HCT116 (cell line): ENCODE results near the gene DDX47. TPM values are rescaled to one million over a fixed set of nuclear protein-coding genes. Genes with fewer than 3 reads are reported as not detected.

Experiments used
- ATAC-seq: fragments of 200-7000 bp; cut with Tn5 transposase; 2 replicates; pipeline ENCODE4 v1.9.1; 2020; ENCODE audit warnings: mild to moderate bottlenecking, moderate library complexity
- BruUV-seq: library from RNA; stranded (reverse); fragments of 400-500 nt; replicated peaks from 2 replicates; lab custom pipeline; 2021; lab: Mats Ljungman, UMichigan
- CTCF ChIA-PET: fragments of 300-600 bp; sonication (Branson Sonifier 250); formaldehyde crosslinking; loops from one replicate; lab custom pipeline; 2021; ENCODE audit warnings: antibody characterized with exemption; lab: Charles Lee
- POLR2A ChIA-PET: fragments of 300-600, 350-600 bp; sonication (Branson Sonifier 250); formaldehyde crosslinking; loops from one replicate; lab custom pipeline; 2021; ENCODE audit warnings: antibody characterized with exemption; lab: Charles Lee
- RAD21 ChIA-PET, 2 experiments: fragments of 300-600 bp; sonication (Branson Sonifier 250); formaldehyde crosslinking; loops; one replicate each; lab custom pipeline; 2023; ENCODE audit warnings: low total read pairs in 2 of 2; ENCODE audit not compliant: uncharacterized antibody in 2 of 2, unreplicated experiment in 2 of 2, low non-redundant PET in 1 of 2; lab: Charles Lee
- DNase-seq: peaks from one replicate; pipeline ENCODE4 v3.0.0-alpha.2; 2010; ENCODE audit warnings: low read depth, low spot score
- H2AFZ ChIP-seq: fragments of 200-600 bp; shearing (Covaris generic), sonication (generic); 2 replicates; pipeline ENCODE4 v1.6.1; 2017; ENCODE audit warnings: low read depth, mixed run types, mixed read lengths, antibody characterized with exemption, low read length; ENCODE audit not compliant: poor library complexity, severe bottlenecking
- H3K27ac ChIP-seq: 2 replicates; pipeline ENCODE4 v1.5.1; 2012; ENCODE audit warnings: low read depth, low read length
- H3K27me3 ChIP-seq: fragments of 200-600 bp; sonication (generic); 2 replicates; pipeline ENCODE4 v1.6.1; 2016; ENCODE audit warnings: mixed run types, low read length, mixed read lengths; ENCODE audit not compliant: insufficient read depth
- H3K36me3 ChIP-seq, 2 experiments: fragments of 200-500 bp in 1 of 2; fragments of 200-600 bp in 1 of 2; sonication (Bioruptor generic) in 1 of 2; sonication (generic) in 1 of 2; 2 replicates each; pipeline versions ENCODE4 v1.5.1 to v1.6.1; 2014 to 2016; ENCODE audit warnings: low read length in 2 of 2, inconsistent platforms in 1 of 2, mixed read lengths in 1 of 2, mixed run types in 1 of 2; ENCODE audit not compliant: insufficient read depth in 2 of 2, control insufficient read depth in 1 of 2
- H3K4me1 ChIP-seq, 2 experiments: fragments of 200-600 bp in 1 of 2; sonication (generic) in 1 of 2; 2 replicates each; pipeline versions ENCODE4 v1.5.1 to v1.6.1; 2012 to 2017; ENCODE audit warnings: low read length in 2 of 2, inconsistent platforms in 1 of 2, mild to moderate bottlenecking in 1 of 2, mixed read lengths in 1 of 2, mixed run types in 1 of 2, moderate library complexity in 1 of 2; ENCODE audit not compliant: insufficient read depth in 2 of 2, control insufficient read depth in 1 of 2
- H3K4me2 ChIP-seq: fragments of 200-600 bp; sonication (generic); 2 replicates; pipeline ENCODE4 v1.6.1; 2017; ENCODE audit warnings: mixed run types, low read length, mixed read lengths
- H3K4me3 ChIP-seq, 2 experiments: fragments of 200-600 bp in 1 of 2; sonication (generic) in 1 of 2; replicated peaks in 1 of 2; 2 replicates each; pipeline ENCODE4 v1.5.1; 2011 to 2016; ENCODE audit warnings: low read length in 2 of 2, control low read depth in 1 of 2, low read depth in 1 of 2, mild to moderate bottlenecking in 1 of 2, mixed read lengths in 1 of 2, mixed run types in 1 of 2
- H3K79me2 ChIP-seq: fragments of 200-600 bp; sonication (generic); 2 replicates; pipeline ENCODE4 v1.6.1; 2017; ENCODE audit warnings: mild to moderate bottlenecking, mixed run types, low read length, moderate library complexity, mixed read lengths; ENCODE audit not compliant: insufficient read depth
- H3K9ac ChIP-seq: fragments of 200-600 bp; sonication (generic); 2 replicates; pipeline ENCODE4 v1.6.1; 2016; ENCODE audit warnings: low read length, mixed read lengths
- H3K9me2 ChIP-seq: fragments of 200-600 bp; sonication (generic), shearing (Covaris generic); 2 replicates; pipeline ENCODE4 v1.6.1; 2017; ENCODE audit warnings: mixed run types, mild to moderate bottlenecking, moderate library complexity; ENCODE audit not compliant: insufficient read depth
- H3K9me3 ChIP-seq, 2 experiments: fragments of 200-500 bp in 1 of 2; fragments of 200-600 bp in 1 of 2; sonication (Bioruptor generic) in 1 of 2; sonication (generic) in 1 of 2; 2 replicates each; pipeline ENCODE4 v1.6.1; 2014 to 2017; ENCODE audit warnings: low read length in 2 of 2, mixed read lengths in 2 of 2, inconsistent platforms in 1 of 2, low read depth in 1 of 2, mild to moderate bottlenecking in 1 of 2, mixed run types in 1 of 2, moderate library complexity in 1 of 2; ENCODE audit not compliant: control insufficient read depth in 1 of 2, insufficient read depth in 1 of 2
- H4K20me1 ChIP-seq: fragments of 200-600 bp; sonication (generic), shearing (Covaris generic); 2 replicates; pipeline ENCODE4 v1.6.1; 2017; ENCODE audit warnings: mixed run types, mild to moderate bottlenecking, moderate library complexity; ENCODE audit not compliant: insufficient read depth
- CBX3 ChIP-seq: IDR thresholded peaks from 2 replicates; pipeline ENCODE4 v1.6.1; 2012; ENCODE audit warnings: low read depth
- CTCF ChIP-seq, 3 experiments: fragments of 200-600 bp in 1 of 3; sonication (generic) in 1 of 3; IDR thresholded peaks in 2 of 3; conservative IDR thresholded peaks in 1 of 3; 2 replicates each; pipeline ENCODE4 v1.5.1; 2012 to 2017; ENCODE audit warnings: low read depth in 2 of 3, low read length in 2 of 3, antibody characterized with exemption in 1 of 3, borderline replicate concordance in 1 of 3, control low read depth in 1 of 3, mild to moderate bottlenecking in 1 of 3, mixed read lengths in 1 of 3, mixed run types in 1 of 3, moderate library complexity in 1 of 3; ENCODE audit not compliant: insufficient read depth in 1 of 3
- ELF1 ChIP-seq: IDR thresholded peaks from 2 replicates; pipeline ENCODE4 v1.6.1; 2012; ENCODE audit warnings: low read depth, borderline replicate concordance
- EZH2 ChIP-seq: fragments of 200-600 bp; sonication (generic); IDR thresholded peaks from 2 replicates; pipeline ENCODE4 v1.6.1; 2017; ENCODE audit warnings: antibody characterized with exemption, mixed run types
- FOSL1 ChIP-seq: IDR thresholded peaks from 2 replicates; pipeline ENCODE4 v1.6.1; 2012; ENCODE audit warnings: low read depth
- MAX ChIP-seq: IDR thresholded peaks from 2 replicates; pipeline ENCODE4 v1.6.1; 2012
- POLR2A ChIP-seq: IDR thresholded peaks from 2 replicates; pipeline ENCODE4 v1.7.0; 2011; ENCODE audit warnings: borderline replicate concordance; ENCODE audit not compliant: insufficient read depth, insufficient read length; ENCODE audit errors: extremely low read depth
- RAD21 ChIP-seq: IDR thresholded peaks from 2 replicates; pipeline ENCODE4 v1.6.1; 2012; ENCODE audit warnings: low read depth, mild to moderate bottlenecking
- REST ChIP-seq: IDR thresholded peaks from 2 replicates; pipeline ENCODE4 v1.6.1; 2012; ENCODE audit warnings: low read depth
- SIN3A ChIP-seq: IDR thresholded peaks from 2 replicates; pipeline ENCODE4 v1.6.1; 2012; ENCODE audit warnings: low read depth
- SRF ChIP-seq: IDR thresholded peaks from 2 replicates; pipeline ENCODE4 v1.6.1; 2012; ENCODE audit warnings: low read depth
- TCF7L2 ChIP-seq: IDR thresholded peaks from 2 replicates; pipeline ENCODE4 v1.7.0; 2011; ENCODE audit warnings: borderline replicate concordance, inconsistent platforms; ENCODE audit not compliant: insufficient read depth, insufficient read length; ENCODE audit errors: extremely low read depth
- ZBTB33 ChIP-seq: IDR thresholded peaks from 2 replicates; pipeline ENCODE4 v1.6.1; 2011; ENCODE audit warnings: mild to moderate bottlenecking, low read length, moderate library complexity; ENCODE audit not compliant: insufficient replicate concordance; ENCODE audit errors: extremely low read depth
- ZFX ChIP-seq: fragments of 450-650 bp; IDR thresholded peaks from 2 replicates; pipeline ENCODE4 v1.6.1; 2017
- intact Hi-C: fragments of 100-400 bp; cut with micrococcal nuclease; formaldehyde crosslinking; loops from 2 replicates; pipeline ENCODE4 v1.10.0; 2022
- total RNA-seq: library from RNA; stranded (reverse); gene quantifications from one replicate; pipeline ENCODE4 v1.2.1, GENCODE V29; 2021; ENCODE audit not compliant: unreplicated experiment

The DDX47 gene
- total RNA-seq, 1 experiment from 2014 or later, result 103 TPM

- RAD21 ChIA-PET, result no interaction called here
- CTCF ChIA-PET, result no interaction called here
Measured at GRCh38 chr12:12807970-12808702, 5.0 kb upstream of the DDX47 start.

More at GRCh38 chr12:12807970-12808702, 5.0 kb upstream of the DDX47 start:
- POLR2A ChIA-PET, result no interaction called here
- Histone ChIP-seq H3K36me3 (no peaks in the 10 kb centered on the region), H3K27ac (no peak overlapping the region), H3K27me3 (no peaks in the 10 kb centered on the region), H4K20me1 (no peaks in the 10 kb centered on the region), H3K79me2 (peaks cover under 1% of the 10 kb centered on the region; the same call in 1 of the 2 replicates), H3K4me1 (peaks cover 22 to 57% of the 10 kb centered on the region in 2 experiments), H3K4me2 (no peak overlapping the region), H2AFZ (no peak overlapping the region), H3K9ac (no peak overlapping the region), H3K9me2 (no peaks in the 10 kb centered on the region), H3K4me3 (no peak overlapping the region), H3K9me3 (no peaks in the 10 kb centered on the region)
- DNase-seq (no peak), ATAC-seq (no peak)
- BruUV-seq, result no TSS peak
- intact Hi-C loops, result loop anchor here (10.0 kb wide), 1 partner anchor 397 kb away; no protein-coding TSS in a partner anchor
- TF ChIP-seq CTCF (IDR thresholded peaks at IDR 0.05 in 2 of 3, conservative IDR thresholded peaks at IDR 0.05 in 1 of 3; ENCODE audit: borderline replicate concordance in 1 of 3, insufficient read depth in 1 of 3, low read depth in 2 of 3, low read length in 2 of 3), result no peak
- TF ChIP-seq RAD21, result no peak
- no peak for TF ChIP-seq FOSL1
- no peak for TF ChIP-seq POLR2A
- TF ChIP-seq MAX, result no peak
- no peak for TF ChIP-seq REST
- no peak for TF ChIP-seq EZH2
- no peak for TF ChIP-seq SRF
- TF ChIP-seq SIN3A, result no peak
- no peak for TF ChIP-seq ZFX
- no peak for TF ChIP-seq ELF1
- TF ChIP-seq CBX3, result no peak
- no peak for TF ChIP-seq ZBTB33
- no peak for TF ChIP-seq TCF7L2
